ENCODE data around the gene SIGLEC15.

The SIGLEC15 gene

GRCh38 chr18:45863469-45863868 lies 38.0 kb downstream of the SIGLEC15 start:
- in situ Hi-C loops (cut with HindIII; ENCODE audit: low pct_ligation_motif_present, low pct_unique_long_range_greater_than_20kb, low sequenced_read_pairs), result no loop called here
- no peak for DNase-seq

GRCh38 chr18:45864081-45864480 lies 38.6 kb downstream of the SIGLEC15 start:
- in situ Hi-C loops (cut with HindIII; ENCODE audit: low pct_ligation_motif_present, low pct_unique_long_range_greater_than_20kb, low sequenced_read_pairs), result no loop called here
- DNase-seq, result no peak

- DNase-seq, result no peak
- in situ Hi-C loops (cut with HindIII; ENCODE audit: low pct_ligation_motif_present, low pct_unique_long_range_greater_than_20kb, low sequenced_read_pairs), result no loop called here
Observed at GRCh38 chr18:45865466-45865865, 40.0 kb downstream of the SIGLEC15 start.

- in situ Hi-C loops (cut with HindIII; ENCODE audit: low pct_ligation_motif_present, low pct_unique_long_range_greater_than_20kb, low sequenced_read_pairs), result no loop called here
Observed at GRCh38 chr18:45870419-45870818, 44.9 kb downstream of the SIGLEC15 start.

GRCh38 chr18:45871431-45872084 lies 46.1 kb downstream of the SIGLEC15 start:
- no peak for DNase-seq
- in situ Hi-C loops (cut with HindIII; ENCODE audit: low pct_ligation_motif_present, low pct_unique_long_range_greater_than_20kb, low sequenced_read_pairs), result no loop called here

More at GRCh38 chr18:45870419-45870818, 44.9 kb downstream of the SIGLEC15 start:
- no peak for DNase-seq

- DNase-seq, result no peak
- in situ Hi-C loops (cut with HindIII; ENCODE audit: low pct_ligation_motif_present, low pct_unique_long_range_greater_than_20kb, low sequenced_read_pairs), result no loop called here
Observed at GRCh38 chr18:45874491-45875184, 49.2 kb downstream of the SIGLEC15 start.

- in situ Hi-C loops (cut with HindIII; ENCODE audit: low pct_ligation_motif_present, low pct_unique_long_range_greater_than_20kb, low sequenced_read_pairs), result no loop called here
- no peak for DNase-seq
Observed at GRCh38 chr18:45876161-45876560, 50.7 kb downstream of the SIGLEC15 start.

- DNase-seq, result no peak
- in situ Hi-C loops (cut with HindIII; ENCODE audit: low pct_ligation_motif_present, low pct_unique_long_range_greater_than_20kb, low sequenced_read_pairs), result no loop called here
Observed at GRCh38 chr18:45877403-45877802, 51.9 kb downstream of the SIGLEC15 start.

- peak; percentile 60 for DNase-seq
- in situ Hi-C loops (cut with HindIII; ENCODE audit: low pct_ligation_motif_present, low pct_unique_long_range_greater_than_20kb, low sequenced_read_pairs), result no loop called here
Observed at GRCh38 chr18:45879681-45880655, 54.5 kb downstream of the SIGLEC15 start.

GRCh38 chr18:45880876-45881558 lies 55.5 kb downstream of the SIGLEC15 start:
- no peak for DNase-seq
- in situ Hi-C loops (cut with HindIII; ENCODE audit: low pct_ligation_motif_present, low pct_unique_long_range_greater_than_20kb, low sequenced_read_pairs), result no loop called here

GRCh38 chr18:45887585-45887984 lies 62.1 kb downstream of the SIGLEC15 start:
- no peak for DNase-seq
- in situ Hi-C loops (cut with HindIII; ENCODE audit: low pct_ligation_motif_present, low pct_unique_long_range_greater_than_20kb, low sequenced_read_pairs), result no loop called here

GRCh38 chr18:45889419-45890064 lies 64.1 kb downstream of the SIGLEC15 start:
- DNase-seq, result no peak
- in situ Hi-C loops (cut with HindIII; ENCODE audit: low pct_ligation_motif_present, low pct_unique_long_range_greater_than_20kb, low sequenced_read_pairs), result no loop called here

GRCh38 chr18:45890606-45891005 lies 65.1 kb downstream of the SIGLEC15 start:
- in situ Hi-C loops (cut with HindIII; ENCODE audit: low pct_ligation_motif_present, low pct_unique_long_range_greater_than_20kb, low sequenced_read_pairs), result no loop called here

GRCh38 chr18:45891806-45892205 lies 66.3 kb downstream of the SIGLEC15 start:
- in situ Hi-C loops (cut with HindIII; ENCODE audit: low pct_ligation_motif_present, low pct_unique_long_range_greater_than_20kb, low sequenced_read_pairs), result no loop called here
- no peak for DNase-seq

More at GRCh38 chr18:45890606-45891005, 65.1 kb downstream of the SIGLEC15 start:
- no peak for DNase-seq
